Measurements from ENCODE around the gene MKRN2. TPM values are rescaled to one million over a fixed set of nuclear protein-coding genes. Genes with fewer than 3 reads are reported as not detected.

Gene MKRN2
- total RNA-seq, 4 donors from 2014 or later, result 14.8 to 29.9 (median 25.1) TPM

DNA sequence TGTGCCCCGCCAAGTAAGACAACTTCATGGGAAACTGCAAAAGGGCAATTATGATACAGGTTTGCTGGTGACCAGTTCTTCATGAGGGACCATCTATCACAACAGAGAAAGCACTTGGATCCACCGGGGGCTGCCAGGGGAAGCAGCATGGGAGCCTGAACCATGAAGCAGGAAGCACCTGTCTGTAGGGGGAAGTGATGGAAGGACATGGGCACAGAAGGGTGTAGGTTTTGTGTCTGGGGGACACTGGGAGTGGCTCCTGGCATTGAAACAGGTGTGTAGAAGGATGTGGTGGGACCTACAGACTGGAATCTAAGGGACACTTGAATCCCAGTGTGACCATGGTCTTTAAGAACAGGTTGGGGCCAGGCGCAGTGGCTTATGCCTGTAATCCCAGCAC is 22.6 kb downstream of the MKRN2 start:
- Histone ChIP-seq H3K4me3 (no peak overlapping the region), H3K9me3 (no peaks in the 10 kb centered on the region), H3K36me3 (peaks cover 0 to 68% of the 10 kb centered on the region in 2 donors), H3K27me3 (no peaks in the 10 kb centered on the region), H3K27ac (peak overlapping the region in 3 of 4 donors; percentile 31 to 54 (median 48)), H3K4me1 (no peaks in the 10 kb centered on the region)
- DNase-seq, result no peak
- intact Hi-C loops (cut with DNase I; ENCODE audit: low total_unique reads) (no loop called here), in situ Hi-C loops (cut with MboI; ENCODE audit: low sequenced_read_pairs in 4 of 4) (no loop called here)
- TF ChIP-seq, protein P1, sequence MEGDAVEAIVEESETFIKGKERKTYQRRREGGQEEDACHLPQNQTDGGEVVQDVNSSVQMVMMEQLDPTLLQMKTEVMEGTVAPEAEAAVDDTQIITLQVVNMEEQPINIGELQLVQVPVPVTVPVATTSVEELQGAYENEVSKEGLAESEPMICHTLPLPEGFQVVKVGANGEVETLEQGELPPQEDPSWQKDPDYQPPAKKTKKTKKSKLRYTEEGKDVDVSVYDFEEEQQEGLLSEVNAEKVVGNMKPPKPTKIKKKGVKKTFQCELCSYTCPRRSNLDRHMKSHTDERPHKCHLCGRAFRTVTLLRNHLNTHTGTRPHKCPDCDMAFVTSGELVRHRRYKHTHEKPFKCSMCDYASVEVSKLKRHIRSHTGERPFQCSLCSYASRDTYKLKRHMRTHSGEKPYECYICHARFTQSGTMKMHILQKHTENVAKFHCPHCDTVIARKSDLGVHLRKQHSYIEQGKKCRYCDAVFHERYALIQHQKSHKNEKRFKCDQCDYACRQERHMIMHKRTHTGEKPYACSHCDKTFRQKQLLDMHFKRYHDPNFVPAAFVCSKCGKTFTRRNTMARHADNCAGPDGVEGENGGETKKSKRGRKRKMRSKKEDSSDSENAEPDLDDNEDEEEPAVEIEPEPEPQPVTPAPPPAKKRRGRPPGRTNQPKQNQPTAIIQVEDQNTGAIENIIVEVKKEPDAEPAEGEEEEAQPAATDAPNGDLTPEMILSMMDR (IDR thresholded peaks at IDR 0.05 in 4 of 5, conservative IDR thresholded peaks at IDR 0.05 in 1 of 5), result no peak
- TF ChIP-seq POLR2A (IDR thresholded peaks at IDR 0.05), result no peak
- ATAC-seq, result no peak

- TF ChIP-seq, protein P1 (IDR thresholded peaks at IDR 0.05 in 4 of 5, conservative IDR thresholded peaks at IDR 0.05 in 1 of 5), result no peak
- no peak for TF ChIP-seq POLR2A (IDR thresholded peaks at IDR 0.05)
- peaks cover 0 to 68% of the 10 kb centered on the region in 2 donors for H3K36me3 ChIP-seq
- intact Hi-C loops (cut with DNase I; ENCODE audit: low total_unique reads) (loop anchor here (10.0 kb wide), 1 partner anchor 255 kb away; no protein-coding TSS in a partner anchor), in situ Hi-C loops (cut with MboI; ENCODE audit: low sequenced_read_pairs in 4 of 4) (no loop called here)
- peak overlapping the region in 3 of 4 donors; percentile 31 to 54 (median 48) for H3K27ac ChIP-seq
- no peak for DNase-seq
- no peaks in the 10 kb centered on the region for H3K9me3 ChIP-seq
- no peak overlapping the region for H3K4me3 ChIP-seq
- ATAC-seq, result no peak
- H3K4me1 ChIP-seq, result no peaks in the 10 kb centered on the region
- H3K27me3 ChIP-seq, result no peaks in the 10 kb centered on the region
These were observed 23.0 kb downstream of the MKRN2 start for GRCh38 chr3:12579905-12580304.

GRCh38 chr3:12582730-12583129 is 25.8 kb downstream of the MKRN2 start:
- intact Hi-C loops (cut with DNase I; ENCODE audit: low total_unique reads), result loop anchor here (10.0 kb wide), 1 partner anchor 252 kb away; no protein-coding TSS in a partner anchor
- TF ChIP-seq, protein P1 (IDR thresholded peaks at IDR 0.05 in 4 of 5, conservative IDR thresholded peaks at IDR 0.05 in 1 of 5), result no peak
- no peak for TF ChIP-seq POLR2A (IDR thresholded peaks at IDR 0.05)

GRCh38 chr3:12583280-12583679 is 26.4 kb downstream of the MKRN2 start:
- DNase-seq, result no peak

More at GRCh38 chr3:12582730-12583129, 25.8 kb downstream of the MKRN2 start:
- no peaks in the 10 kb centered on the region for H3K9me3 ChIP-seq
- peaks cover 11 to 15% of the 10 kb centered on the region in 2 donors for H3K4me1 ChIP-seq
- no peak overlapping the region for H3K4me3 ChIP-seq
- ATAC-seq, result no peak
- peak overlapping the region in 1 of 4 donors; percentile 9 for H3K27ac ChIP-seq
- DNase-seq, result no peak
- peaks cover 0 to 58% of the 10 kb centered on the region in 2 donors for H3K36me3 ChIP-seq
- no peaks in the 10 kb centered on the region for H3K27me3 ChIP-seq
- in situ Hi-C loops (cut with MboI; ENCODE audit: low sequenced_read_pairs in 4 of 4), result no loop called here

More at GRCh38 chr3:12583280-12583679, 26.4 kb downstream of the MKRN2 start:
- intact Hi-C loops (cut with DNase I; ENCODE audit: low total_unique reads), result loop anchor here (10.0 kb wide), 1 partner anchor 252 kb away; no protein-coding TSS in a partner anchor
- Histone ChIP-seq H3K9me3 (no peaks in the 10 kb centered on the region), H3K4me1 (peaks cover 15 to 18% of the 10 kb centered on the region in 2 donors), H3K36me3 (peaks cover 0 to 58% of the 10 kb centered on the region in 2 donors), H3K4me3 (no peak overlapping the region), H3K27me3 (no peaks in the 10 kb centered on the region), H3K27ac (peak overlapping the region in 1 of 4 donors; percentile 27)
- ATAC-seq, result no peak
- in situ Hi-C loops (cut with MboI; ENCODE audit: low sequenced_read_pairs in 4 of 4), result no loop called here
- TF ChIP-seq POLR2A (IDR thresholded peaks at IDR 0.05), result no peak
- TF ChIP-seq, protein P1 (IDR thresholded peaks at IDR 0.05 in 4 of 5, conservative IDR thresholded peaks at IDR 0.05 in 1 of 5), result no peak
